K562 (cell line): Measurements from ENCODE around the gene DGLUCY. TPM values are rescaled to one million over a fixed set of nuclear protein-coding genes. Genes with fewer than 3 reads are reported as not detected.

ENCODE experiments used
- CBX1 ChIP-seq: sonication (generic); IDR thresholded peaks from 2 replicates; pipeline ENCODE4 v1.6.1; 2016; ENCODE audit warnings: antibody characterized with exemption, low read depth, mild to moderate bottlenecking
- CREBBP ChIP-seq: IDR thresholded peaks from one replicate; pipeline ENCODE4 v1.6.1; 2012; ENCODE audit warnings: low read depth, mild to moderate bottlenecking, control low read depth, inconsistent platforms, low read length
- DLX4 ChIP-seq: fragments of 250-450 bp; sonication (Bioruptor Pico); IDR thresholded peaks from 2 replicates; pipeline ENCODE4 v1.6.1; 2021; ENCODE audit warnings: mild to moderate bottlenecking
- ETV6 ChIP-seq, 3 experiments: fragments of 150-350 bp in 1 of 3; sonication (generic) in 1 of 3; formaldehyde crosslinking in 1 of 3; IDR thresholded peaks; 2 replicates each; pipeline versions ENCODE4 v1.6.1 to v1.8.0; 2014 to 2022; ENCODE audit warnings: borderline replicate concordance in 2 of 3, low read depth in 2 of 3, antibody characterized with exemption in 1 of 3, low read length in 1 of 3, mild to moderate bottlenecking in 1 of 3, missing genetic modification reagents in 1 of 3
- EWSR1 ChIP-seq: fragments of 450-650 bp; IDR thresholded peaks from 2 replicates; pipeline ENCODE4 v1.6.1; 2018; ENCODE audit warnings: borderline replicate concordance, mild to moderate bottlenecking, low read depth, moderate library complexity; ENCODE audit not compliant: partially characterized antibody
- HDAC2 ChIP-seq: fragments of 450-650 bp; IDR thresholded peaks from 2 replicates; pipeline ENCODE4 v1.6.1; 2016; ENCODE audit warnings: mild to moderate bottlenecking
- HNRNPLL ChIP-seq: fragments of 200-400 bp; formaldehyde crosslinking; IDR thresholded peaks from 2 replicates; pipeline ENCODE4 v1.6.1; 2017; ENCODE audit warnings: low read length, low read depth, mild to moderate bottlenecking; ENCODE audit not compliant: poor library complexity, severe bottlenecking
- KLF16 ChIP-seq: IDR thresholded peaks from 2 replicates; pipeline ENCODE4 v1.6.1; 2016; ENCODE audit warnings: antibody characterized with exemption
- MBD2 ChIP-seq: sonication (generic); IDR thresholded peaks from 2 replicates; pipeline ENCODE4 v1.6.1; 2016; ENCODE audit warnings: low read depth, borderline replicate concordance
- MLLT1 ChIP-seq, 2 experiments: fragments of 450-650 bp; IDR thresholded peaks; 2 replicates each; pipeline ENCODE4 v1.6.1; 2016
- MNT ChIP-seq, 2 experiments: fragments of 450-650 bp; conservative IDR thresholded peaks; 2 replicates each; pipeline ENCODE4 v1.6.1; 2017; ENCODE audit warnings: mild to moderate bottlenecking in 2 of 2, moderate library complexity in 2 of 2
- NBN ChIP-seq: fragments of 450-650 bp; IDR thresholded peaks from 2 replicates; pipeline ENCODE4 v1.6.1; 2016; ENCODE audit warnings: low read depth, mild to moderate bottlenecking
- NCOR1 ChIP-seq: fragments of 450-650 bp; IDR thresholded peaks from 2 replicates; pipeline ENCODE4 v1.6.1; 2016; ENCODE audit warnings: mild to moderate bottlenecking, moderate library complexity
- NONO ChIP-seq, 2 experiments: fragments of 200-400 bp in 1 of 2; fragments of 450-650 bp in 1 of 2; formaldehyde crosslinking in 1 of 2; IDR thresholded peaks; 2 replicates each; pipeline ENCODE4 v1.6.1; 2017; ENCODE audit warnings: low read depth in 2 of 2, mild to moderate bottlenecking in 2 of 2, moderate library complexity in 2 of 2, low read length in 1 of 2
- POLR2A ChIP-seq: fragments of 450-650 bp; conservative IDR thresholded peaks from 2 replicates; pipeline ENCODE4 v1.6.1; 2016
- RAD51 ChIP-seq: fragments of 450-650 bp; IDR thresholded peaks from 2 replicates; pipeline ENCODE4 v1.7.1; 2016; ENCODE audit warnings: low read depth, mild to moderate bottlenecking, borderline replicate concordance
- RFX5 ChIP-seq: IDR thresholded peaks from 2 replicates; pipeline ENCODE4 v1.6.1; 2011; ENCODE audit warnings: low read depth, mild to moderate bottlenecking, improper control_type of control experiment, low read length
- ZBED1 ChIP-seq: IDR thresholded peaks from 2 replicates; pipeline ENCODE4 v1.6.1; 2014
- ZBTB49 ChIP-seq: sonication (generic); formaldehyde crosslinking; IDR thresholded peaks from 2 replicates; pipeline ENCODE4 v1.8.0; 2022; ENCODE audit warnings: missing genetic modification reagents, mild to moderate bottlenecking, borderline replicate concordance
- ZKSCAN1 ChIP-seq: fragments of 150-350 bp; IDR thresholded peaks from 2 replicates; pipeline ENCODE4 v1.6.1; 2016; ENCODE audit warnings: low read depth, low read length
- ZNF124 ChIP-seq: sonication (generic); formaldehyde crosslinking; IDR thresholded peaks from 2 replicates; pipeline ENCODE4 v1.8.1; 2022; ENCODE audit warnings: missing genetic modification reagents
- ZZZ3 ChIP-seq: fragments of 450-650 bp; IDR thresholded peaks from 2 replicates; pipeline ENCODE4 v1.6.1; 2016; ENCODE audit warnings: antibody characterized with exemption, mild to moderate bottlenecking, moderate library complexity
- polyA plus RNA-seq, 8 experiments: library from polyadenylated mRNA; depleted of rRNA in 4 of 8; stranded (reverse) in 5 of 8; unstranded in 3 of 8; fragments of >200 nt; fragmentation: Nextera tagmentation in 2 of 8; fragmentation: Illumina TruSeq in 1 of 8; extraction: Ambion mirVana in 2 of 8; extraction: Trizol in 1 of 8; gene quantifications; 2 replicates each; pipeline versions ENCODE4 v1.2.1 to v1.2.3, GENCODE V29; 2011 to 2014; ENCODE audit warnings: inconsistent platforms in 1 of 8, missing spikeins in 1 of 8
- total RNA-seq, 7 experiments: library from RNA; depleted of rRNA in 6 of 7; stranded (reverse); fragments of >200 nt in 6 of 7; fragmentation: Illumina TruSeq in 2 of 7; extraction: Trizol in 2 of 7; gene quantifications; 2 replicates each; pipeline versions ENCODE4 v1.2.1 to v1.2.3, GENCODE V29; 2011 to 2021; ENCODE audit warnings: low replicate concordance in 1 of 7

Gene DGLUCY
- total and polyA plus RNA-seq, 9 of the 15 experiments (the other 6 are each of a cell fraction or from before 2014, with no cell fraction given): 9.9 to 28.4 (median 21.0) TPM

GRCh38 chr14:91202234-91202974 is 88.5 kb downstream of the DGLUCY start (continued):
- TF ChIP-seq ETV6 (IDR thresholded peaks at IDR 0.05; ENCODE audit: borderline replicate concordance in 1 of 2, low read depth in 2 of 2, low read length in 1 of 2) (peak; percentile 96 to 98), ETV6 (CRISPR knock-in tag; IDR thresholded peaks at IDR 0.05; ENCODE audit: borderline replicate concordance) (no peak), KLF16 (peak; percentile 16; the same call in 1 of the 2 replicates), HNRNPLL (no peak), ZNF124 (CRISPR knock-in tag) (no peak), MBD2 (peak; percentile 37; the same call in 1 of the 2 replicates), ZZZ3 (no peak), NBN (peak; percentile 83), RAD51 (no peak), ZKSCAN1 (peak; percentile 49; the same call in 1 of the 2 replicates), MNT (conservative IDR thresholded peaks at IDR 0.05) (peak in 1 of 2 experiments; percentile 35; a peak in 2 of 4 replicates), NCOR1 (peak; percentile 77), CBX1 (0 out of 2 replicates have a peak, but pooled peaks have one; percentile 50), CREBBP (no peak), HDAC2 (peak; percentile 87), MLLT1 (IDR thresholded peaks at IDR 0.05) (peak in 1 of 2 experiments; percentile 90; a peak in 2 of 4 replicates), DLX4 (CRISPR knock-in tag) (no peak), ZBED1 (0 out of 2 replicates have a peak, but pooled peaks have one; percentile 42), RFX5 (no peak), POLR2A (peak; percentile 38; the same call in 1 of the 2 replicates), NONO (IDR thresholded peaks at IDR 0.05; ENCODE audit: low read depth in 2 of 2, low read length in 1 of 2) (no peak), EWSR1 (no peak), ZBTB49 (no peak)
